Liver (tissue), 3 donors: ENCODE data around the gene PIK3R6.

ENCODE experiments used
- ATF3 ChIP-seq: IDR thresholded peaks from 2 replicates; pipeline ENCODE4 v1.6.1; 2016; ENCODE audit warnings: antibody characterized with exemption
- CTCF ChIP-seq: fragments of 150-350 bp; IDR thresholded peaks from 2 replicates; pipeline ENCODE4 v1.5.1; 2017; ENCODE audit warnings: improper control_type of control experiment, low read depth, low read length; ENCODE audit not compliant: missing input control
- EGR1 ChIP-seq, 2 donors: IDR thresholded peaks; 2 replicates each; pipeline ENCODE4 v1.6.1; 2016 to 2018; ENCODE audit warnings: antibody characterized with exemption in 2 of 2, low read depth in 2 of 2
- FOXA1 ChIP-seq: IDR thresholded peaks from 2 replicates; pipeline ENCODE4 v1.6.1; 2016; ENCODE audit warnings: antibody characterized with exemption
- GABPA ChIP-seq, 2 donors: IDR thresholded peaks in 1 of 2; conservative IDR thresholded peaks in 1 of 2; 2 replicates each; pipeline ENCODE4 v1.6.1; 2016; ENCODE audit warnings: antibody characterized with exemption in 2 of 2, mild to moderate bottlenecking in 1 of 2, moderate library complexity in 1 of 2
- JUND ChIP-seq, 2 donors: IDR thresholded peaks; 2 replicates each; pipeline ENCODE4 v1.6.1; 2016; ENCODE audit warnings: antibody characterized with exemption in 2 of 2
- MAX ChIP-seq: IDR thresholded peaks from 2 replicates; pipeline ENCODE4 v1.6.1; 2016; ENCODE audit warnings: antibody characterized with exemption
- NR2F2 ChIP-seq: IDR thresholded peaks from 2 replicates; pipeline ENCODE4 v1.6.1; 2016; ENCODE audit warnings: antibody characterized with exemption
- RAD21 ChIP-seq, 2 donors: IDR thresholded peaks; 2 replicates each; pipeline ENCODE4 v1.6.1; 2016; ENCODE audit warnings: antibody characterized with exemption in 2 of 2, mild to moderate bottlenecking in 2 of 2
- RXRA ChIP-seq, 2 donors: IDR thresholded peaks; 2 replicates each; pipeline ENCODE4 v1.6.1; 2017 to 2018; ENCODE audit warnings: antibody characterized with exemption in 2 of 2, mild to moderate bottlenecking in 1 of 2
- TAF1 ChIP-seq: conservative IDR thresholded peaks from 2 replicates; pipeline ENCODE4 v1.6.1; 2016; ENCODE audit warnings: antibody characterized with exemption, mild to moderate bottlenecking
- YY1 ChIP-seq: IDR thresholded peaks from 2 replicates; pipeline ENCODE4 v1.6.1; 2016; ENCODE audit warnings: antibody characterized with exemption, mild to moderate bottlenecking
- TF ChIP-seq, protein P1 (sequence below): IDR thresholded peaks from 2 replicates; pipeline ENCODE4 v1.6.1; 2016; ENCODE audit warnings: antibody characterized with exemption, mild to moderate bottlenecking
- donor health status: healthy.
- donor health status: healthy.

- TF ChIP-seq NR2F2 = no peak
- no peak for TF ChIP-seq EGR1 (IDR thresholded peaks at IDR 0.05; ENCODE audit: low read depth in 2 of 2)
- TF ChIP-seq CTCF = no peak
- no peak for TF ChIP-seq RXRA (IDR thresholded peaks at IDR 0.05)
- no peak for TF ChIP-seq RAD21 (IDR thresholded peaks at IDR 0.05)
- no peak for TF ChIP-seq TAF1
- no peak for TF ChIP-seq JUND (IDR thresholded peaks at IDR 0.05)
- no peak for TF ChIP-seq GABPA (IDR thresholded peaks at IDR 0.05 in 1 of 2, conservative IDR thresholded peaks at IDR 0.05 in 1 of 2)
- no peak for TF ChIP-seq MAX
- TF ChIP-seq, protein P1, sequence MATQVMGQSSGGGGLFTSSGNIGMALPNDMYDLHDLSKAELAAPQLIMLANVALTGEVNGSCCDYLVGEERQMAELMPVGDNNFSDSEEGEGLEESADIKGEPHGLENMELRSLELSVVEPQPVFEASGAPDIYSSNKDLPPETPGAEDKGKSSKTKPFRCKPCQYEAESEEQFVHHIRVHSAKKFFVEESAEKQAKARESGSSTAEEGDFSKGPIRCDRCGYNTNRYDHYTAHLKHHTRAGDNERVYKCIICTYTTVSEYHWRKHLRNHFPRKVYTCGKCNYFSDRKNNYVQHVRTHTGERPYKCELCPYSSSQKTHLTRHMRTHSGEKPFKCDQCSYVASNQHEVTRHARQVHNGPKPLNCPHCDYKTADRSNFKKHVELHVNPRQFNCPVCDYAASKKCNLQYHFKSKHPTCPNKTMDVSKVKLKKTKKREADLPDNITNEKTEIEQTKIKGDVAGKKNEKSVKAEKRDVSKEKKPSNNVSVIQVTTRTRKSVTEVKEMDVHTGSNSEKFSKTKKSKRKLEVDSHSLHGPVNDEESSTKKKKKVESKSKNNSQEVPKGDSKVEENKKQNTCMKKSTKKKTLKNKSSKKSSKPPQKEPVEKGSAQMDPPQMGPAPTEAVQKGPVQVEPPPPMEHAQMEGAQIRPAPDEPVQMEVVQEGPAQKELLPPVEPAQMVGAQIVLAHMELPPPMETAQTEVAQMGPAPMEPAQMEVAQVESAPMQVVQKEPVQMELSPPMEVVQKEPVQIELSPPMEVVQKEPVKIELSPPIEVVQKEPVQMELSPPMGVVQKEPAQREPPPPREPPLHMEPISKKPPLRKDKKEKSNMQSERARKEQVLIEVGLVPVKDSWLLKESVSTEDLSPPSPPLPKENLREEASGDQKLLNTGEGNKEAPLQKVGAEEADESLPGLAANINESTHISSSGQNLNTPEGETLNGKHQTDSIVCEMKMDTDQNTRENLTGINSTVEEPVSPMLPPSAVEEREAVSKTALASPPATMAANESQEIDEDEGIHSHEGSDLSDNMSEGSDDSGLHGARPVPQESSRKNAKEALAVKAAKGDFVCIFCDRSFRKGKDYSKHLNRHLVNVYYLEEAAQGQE = no peak
- no peak for TF ChIP-seq YY1
- no peak for TF ChIP-seq FOXA1
- no peak for TF ChIP-seq ATF3
Observed at GRCh38 chr17:8792646-8793045, 74.8 kb downstream of the PIK3R6 start.
